Measurements from ENCODE around the gene PJA2.

The PJA2 gene

GRCh38 chr5:109407913-109408312, 1.9 kb downstream of the PJA2 start:
- no peak for DNase-seq

GRCh38 chr5:109406719-109407118, 3.1 kb downstream of the PJA2 start:
- DNase-seq: no peak

DNA sequence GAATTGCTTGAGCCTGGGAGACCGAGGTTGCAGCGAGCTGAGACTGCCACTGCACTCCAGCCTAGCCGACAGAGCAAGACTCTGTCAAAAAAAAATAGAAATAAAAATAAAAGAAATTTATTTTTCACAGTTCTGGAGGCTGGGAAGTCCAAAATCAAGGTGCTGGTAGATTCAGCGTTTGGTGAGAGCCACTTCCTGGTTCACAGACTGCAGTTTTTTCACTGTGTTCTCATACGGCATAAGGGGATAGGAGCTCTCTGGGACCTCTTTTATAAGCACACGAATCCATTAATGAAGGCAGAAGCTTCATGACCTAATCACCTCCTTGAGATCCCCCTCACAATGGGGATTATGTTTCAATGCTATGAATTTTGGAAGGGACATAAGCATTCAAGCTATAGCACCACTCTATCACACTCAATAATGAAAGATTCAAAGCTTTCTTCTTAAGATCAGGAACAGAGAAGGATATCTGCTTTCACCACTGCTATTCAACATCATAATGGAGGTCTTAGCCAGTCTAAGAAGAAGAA, 5.3 kb downstream of the PJA2 start:
- no peak for DNase-seq

DNA sequence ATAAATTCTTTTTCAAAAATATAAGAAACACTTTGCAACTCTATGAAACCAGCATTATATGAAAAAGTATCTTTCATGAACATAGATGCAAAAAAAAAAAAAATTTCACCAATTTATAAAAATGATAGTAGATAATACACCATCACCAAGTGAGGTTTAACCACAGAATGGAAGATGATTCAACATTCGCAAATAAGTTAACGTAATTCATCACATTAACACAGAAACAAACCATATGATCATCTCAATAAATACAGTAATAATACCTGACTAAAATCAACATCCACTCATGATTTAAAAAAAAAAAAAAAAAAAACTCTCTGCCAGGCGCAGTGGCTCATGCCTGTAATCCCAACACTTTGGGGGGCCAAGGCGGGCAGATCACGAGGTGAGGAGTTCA, 6.3 kb downstream of the PJA2 start:
- DNase-seq: no peak

GRCh38 chr5:109399092-109399759, 10.5 kb downstream of the PJA2 start:
- no peak for DNase-seq

DNA sequence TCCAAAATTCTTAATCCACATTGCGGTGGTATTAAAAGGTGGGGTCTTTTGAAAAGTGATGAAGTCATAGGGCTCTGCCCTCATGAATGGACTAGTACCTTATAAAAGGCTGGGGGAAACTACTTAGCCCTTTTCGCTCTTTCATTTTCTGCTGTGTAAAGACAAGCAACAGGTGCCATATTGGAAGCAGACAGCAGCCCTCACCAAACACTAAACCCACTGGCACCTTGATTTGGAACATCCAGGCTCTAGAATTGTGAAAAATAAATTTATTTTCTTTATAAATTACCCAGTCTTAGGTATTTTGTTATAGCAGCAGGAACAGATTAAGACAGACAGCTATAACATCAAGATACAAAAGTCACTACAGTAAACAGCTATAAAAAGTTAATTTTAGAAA, 12.8 kb downstream of the PJA2 start:
- DNase-seq: no peak

- no peak for DNase-seq
Measured at GRCh38 chr5:109394806-109395205, 15.0 kb downstream of the PJA2 start.

- DNase-seq: no peak
Measured at GRCh38 chr5:109390188-109390587, 19.6 kb downstream of the PJA2 start.

- DNase-seq: no peak
Measured at GRCh38 chr5:109388407-109388806, 21.4 kb downstream of the PJA2 start.

- no peak for DNase-seq
Measured at GRCh38 chr5:109387408-109387974, 22.3 kb downstream of the PJA2 start.

- no peak for DNase-seq
Measured at GRCh38 chr5:109378095-109378494, 31.7 kb downstream of the PJA2 start.

GRCh38 chr5:109374625-109375024, 35.1 kb downstream of the PJA2 start:
- no peak for DNase-seq

DNA sequence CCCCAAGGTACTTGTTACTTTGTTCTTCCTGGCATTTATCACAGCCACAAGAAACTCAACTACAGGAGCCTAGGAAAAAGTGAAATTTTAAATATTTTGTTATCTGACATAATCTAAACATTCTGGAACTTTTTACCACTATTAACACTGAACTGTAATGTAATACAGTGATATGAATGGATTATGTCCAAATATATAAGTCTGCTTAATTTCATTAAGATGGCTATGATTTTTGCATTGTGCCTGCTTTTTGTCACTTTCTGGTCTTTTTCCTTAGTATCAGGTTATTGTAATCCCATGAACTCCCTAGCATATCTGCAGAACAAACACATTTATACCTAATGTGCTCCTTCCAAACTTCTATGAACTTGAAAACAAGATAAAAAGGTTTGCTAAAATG, 35.8 kb downstream of the PJA2 start:
- no peak for DNase-seq

- DNase-seq: no peak
Measured at GRCh38 chr5:109370343-109370742, 39.4 kb downstream of the PJA2 start.

DNA sequence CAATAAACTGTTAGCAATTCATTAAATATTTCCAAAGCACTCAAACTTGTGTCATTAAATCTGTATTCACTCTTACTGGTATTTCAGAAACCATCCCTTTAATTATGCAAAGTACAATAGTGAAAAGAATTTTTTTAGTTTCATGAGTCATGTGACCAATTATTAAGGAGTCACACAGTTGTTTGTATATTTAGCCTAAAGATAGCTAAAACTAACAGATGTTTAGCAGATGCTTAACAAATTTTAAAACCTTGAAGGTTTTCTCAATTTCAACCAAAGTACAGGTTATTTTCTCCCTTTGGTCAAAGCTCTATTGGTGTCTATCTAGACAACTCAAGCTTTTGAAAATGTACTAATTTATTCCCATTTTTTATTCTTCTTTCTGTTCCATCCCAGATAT, 44.1 kb downstream of the PJA2 start:
- no peak for DNase-seq

DNA sequence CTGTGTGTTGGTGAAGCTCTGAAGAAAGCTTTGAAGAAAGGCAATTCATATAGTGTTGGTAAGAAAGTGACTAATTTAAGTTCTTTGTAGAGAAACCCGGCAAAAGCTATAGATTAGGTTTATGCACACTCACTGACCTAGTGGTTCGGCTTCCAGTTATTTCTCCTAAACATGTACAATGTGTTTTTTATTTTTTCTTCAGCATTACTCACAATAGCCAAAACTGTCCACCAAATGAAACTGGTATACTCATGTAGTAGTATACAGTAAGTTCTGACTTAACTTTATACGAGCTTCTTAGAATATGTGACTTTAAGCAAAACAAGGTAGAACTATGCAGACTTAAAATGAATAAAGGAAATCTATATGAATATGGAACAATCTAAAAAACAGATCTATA, 44.8 kb downstream of the PJA2 start:
- no peak for DNase-seq

DNA sequence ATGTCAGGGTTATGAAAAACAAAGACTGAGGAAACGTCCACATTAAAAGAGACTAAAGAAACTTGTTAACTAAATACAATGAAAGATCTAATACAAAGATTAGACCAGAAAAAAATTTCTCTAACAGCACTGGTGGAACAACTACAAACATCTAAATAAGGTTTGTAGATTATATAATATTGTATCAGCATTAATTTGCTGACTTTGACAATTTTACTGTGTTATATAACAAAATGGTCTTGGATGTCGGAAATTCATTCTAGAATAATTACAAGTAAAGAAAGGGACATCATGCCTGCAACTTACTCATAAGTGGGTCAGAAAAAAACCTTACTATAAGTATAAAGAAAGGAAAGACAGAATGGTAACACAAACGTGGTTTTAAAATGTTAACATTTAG, 50.1 kb downstream of the PJA2 start:
- no peak for DNase-seq

GRCh38 chr5:109357807-109358206, 52.0 kb downstream of the PJA2 start:
- no peak for DNase-seq

DNA sequence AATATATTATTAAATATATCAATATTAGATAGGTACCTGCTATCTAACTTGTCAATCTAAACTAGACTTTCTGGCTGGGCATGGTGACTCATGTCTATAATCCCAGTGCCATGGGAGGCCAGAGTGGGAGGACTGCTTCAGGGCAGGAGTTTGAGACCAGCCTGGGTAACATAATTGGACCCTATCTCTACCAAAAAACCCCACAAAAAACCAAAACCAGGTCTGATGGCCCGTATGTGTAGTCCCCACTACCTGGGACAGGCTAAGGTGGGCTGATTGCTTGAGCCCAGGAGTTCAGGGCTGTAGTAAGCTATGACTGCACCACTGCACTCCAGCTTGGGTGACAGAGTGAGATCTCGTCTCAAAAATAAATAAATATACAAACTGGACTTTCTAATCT, 55.0 kb downstream of the PJA2 start:
- no peak for DNase-seq

GRCh38 chr5:109351988-109352864, 57.5 kb downstream of the PJA2 start:
- DNase-seq: no peak

- DNase-seq: no peak
Measured at GRCh38 chr5:109350537-109351270, 59.1 kb downstream of the PJA2 start.

- DNase-seq: no peak
Measured at GRCh38 chr5:109349388-109349787, 60.4 kb downstream of the PJA2 start.

- no peak for DNase-seq
Measured at GRCh38 chr5:109347252-109347888, 62.4 kb downstream of the PJA2 start.

Data from stimulated activated CD4-positive, alpha-beta T cell treated with anti-CD3 and anti-CD28 coated beads, Interleukin-4, amount 100 ng/mL, for 1 hour (primary cell).